Measurements from ENCODE around the gene PSMB2.

Gene PSMB2

DNA sequence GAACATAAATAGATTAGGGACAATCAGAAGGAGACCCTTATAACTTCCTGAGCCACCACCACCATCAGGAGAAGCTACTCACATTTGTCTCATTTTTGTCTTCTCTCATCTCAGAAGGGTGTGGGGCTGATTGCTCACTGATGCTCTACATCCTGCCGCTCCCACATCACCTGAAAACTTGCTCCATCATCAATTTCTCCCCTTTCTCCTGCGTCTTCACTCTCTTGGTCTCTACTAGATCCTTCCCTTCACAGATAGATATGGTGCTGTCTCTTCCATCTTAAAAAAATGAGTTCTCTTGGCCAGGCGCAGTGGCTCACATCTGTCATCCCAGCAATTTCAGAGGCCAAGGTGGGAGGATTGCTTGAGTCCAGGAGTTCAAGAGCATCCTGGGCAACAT lies 38.9 kb upstream of the PSMB2 start:
- TF ChIP-seq, protein P1, sequence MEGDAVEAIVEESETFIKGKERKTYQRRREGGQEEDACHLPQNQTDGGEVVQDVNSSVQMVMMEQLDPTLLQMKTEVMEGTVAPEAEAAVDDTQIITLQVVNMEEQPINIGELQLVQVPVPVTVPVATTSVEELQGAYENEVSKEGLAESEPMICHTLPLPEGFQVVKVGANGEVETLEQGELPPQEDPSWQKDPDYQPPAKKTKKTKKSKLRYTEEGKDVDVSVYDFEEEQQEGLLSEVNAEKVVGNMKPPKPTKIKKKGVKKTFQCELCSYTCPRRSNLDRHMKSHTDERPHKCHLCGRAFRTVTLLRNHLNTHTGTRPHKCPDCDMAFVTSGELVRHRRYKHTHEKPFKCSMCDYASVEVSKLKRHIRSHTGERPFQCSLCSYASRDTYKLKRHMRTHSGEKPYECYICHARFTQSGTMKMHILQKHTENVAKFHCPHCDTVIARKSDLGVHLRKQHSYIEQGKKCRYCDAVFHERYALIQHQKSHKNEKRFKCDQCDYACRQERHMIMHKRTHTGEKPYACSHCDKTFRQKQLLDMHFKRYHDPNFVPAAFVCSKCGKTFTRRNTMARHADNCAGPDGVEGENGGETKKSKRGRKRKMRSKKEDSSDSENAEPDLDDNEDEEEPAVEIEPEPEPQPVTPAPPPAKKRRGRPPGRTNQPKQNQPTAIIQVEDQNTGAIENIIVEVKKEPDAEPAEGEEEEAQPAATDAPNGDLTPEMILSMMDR (IDR thresholded peaks at IDR 0.05; ENCODE audit: poor library complexity, severe bottlenecking), result no peak
- H3K4me3 ChIP-seq (ENCODE audit: severe bottlenecking), result no peak overlapping the region
- DNase-seq (ENCODE audit: low spot score) (no peak), ATAC-seq (ENCODE audit: low read depth) (no peak)
- no peaks in the 10 kb centered on the region for H3K4me1 ChIP-seq (ENCODE audit: insufficient read depth, poor library complexity, severe bottlenecking)
- H3K27ac ChIP-seq (ENCODE audit: poor library complexity, severe bottlenecking), result no peak overlapping the region
- no peaks in the 10 kb centered on the region for H3K9me3 ChIP-seq (ENCODE audit: severe bottlenecking)
- H3K36me3 ChIP-seq (ENCODE audit: low read depth), result no peaks in the 10 kb centered on the region
- H3K27me3 ChIP-seq (ENCODE audit: insufficient read depth, poor library complexity, severe bottlenecking), result peaks cover 7% of the 10 kb centered on the region

DNA sequence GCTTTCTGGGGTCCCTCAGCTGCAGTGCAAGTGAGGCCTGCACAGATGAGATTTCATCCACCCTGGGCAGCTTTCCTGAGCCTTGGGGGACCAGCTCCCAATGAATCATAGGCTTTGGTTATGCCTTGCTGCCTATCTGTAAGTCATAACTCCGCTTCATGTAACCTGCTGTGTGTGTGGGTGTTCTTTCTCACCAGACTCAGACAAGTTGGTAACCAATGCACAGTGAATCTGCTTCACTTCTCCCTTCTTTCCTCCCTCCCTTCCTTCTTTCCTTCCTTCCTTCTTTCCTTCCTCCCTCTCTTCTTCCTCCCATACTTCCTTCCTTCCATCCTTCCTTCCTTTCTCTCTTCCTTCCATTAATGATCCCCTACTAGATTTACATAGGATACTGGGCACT lies 34.4 kb upstream of the PSMB2 start:
- Histone ChIP-seq H3K9me3 (ENCODE audit: severe bottlenecking) (no peaks in the 10 kb centered on the region), H3K27ac (ENCODE audit: poor library complexity, severe bottlenecking) (no peak overlapping the region), H3K4me1 (ENCODE audit: insufficient read depth, poor library complexity, severe bottlenecking) (no peaks in the 10 kb centered on the region), H3K27me3 (ENCODE audit: insufficient read depth, poor library complexity, severe bottlenecking) (no peaks in the 10 kb centered on the region), H3K4me3 (ENCODE audit: severe bottlenecking) (no peak overlapping the region), H3K36me3 (ENCODE audit: low read depth) (no peaks in the 10 kb centered on the region)
- TF ChIP-seq, protein P1 (IDR thresholded peaks at IDR 0.05; ENCODE audit: poor library complexity, severe bottlenecking), result no peak
- ATAC-seq (ENCODE audit: low read depth) (no peak), DNase-seq (ENCODE audit: low spot score) (no peak)

DNA sequence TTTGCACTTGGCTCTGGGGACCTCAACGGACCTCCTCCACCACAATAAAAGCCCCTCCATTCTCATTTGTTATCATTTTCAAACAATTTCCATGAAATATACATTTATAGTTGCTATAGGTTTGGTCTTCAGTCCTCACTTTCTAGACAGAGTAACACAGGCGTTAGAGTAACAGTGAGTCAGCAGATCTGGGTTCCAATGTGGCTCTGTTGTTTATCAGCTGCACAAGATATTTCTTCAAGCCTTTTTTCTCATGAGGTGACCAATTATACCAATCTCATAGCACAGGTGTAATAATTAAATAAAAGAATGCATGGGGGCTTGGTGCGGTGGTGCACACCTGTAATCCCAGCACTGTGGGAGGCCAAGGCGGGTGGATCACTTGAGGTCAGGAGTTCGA lies 32.8 kb upstream of the PSMB2 start:
- no peaks in the 10 kb centered on the region for H3K4me1 ChIP-seq (ENCODE audit: insufficient read depth, poor library complexity, severe bottlenecking)
- TF ChIP-seq, protein P1 (IDR thresholded peaks at IDR 0.05; ENCODE audit: poor library complexity, severe bottlenecking), result no peak
- DNase-seq (ENCODE audit: low spot score) (no peak), ATAC-seq (ENCODE audit: low read depth) (no peak)
- H3K4me3 ChIP-seq (ENCODE audit: severe bottlenecking), result no peak overlapping the region
- H3K27ac ChIP-seq (ENCODE audit: poor library complexity, severe bottlenecking), result no peak overlapping the region
- no peaks in the 10 kb centered on the region for H3K27me3 ChIP-seq (ENCODE audit: insufficient read depth, poor library complexity, severe bottlenecking)
- no peaks in the 10 kb centered on the region for H3K9me3 ChIP-seq (ENCODE audit: severe bottlenecking)
- no peaks in the 10 kb centered on the region for H3K36me3 ChIP-seq (ENCODE audit: low read depth)

DNA sequence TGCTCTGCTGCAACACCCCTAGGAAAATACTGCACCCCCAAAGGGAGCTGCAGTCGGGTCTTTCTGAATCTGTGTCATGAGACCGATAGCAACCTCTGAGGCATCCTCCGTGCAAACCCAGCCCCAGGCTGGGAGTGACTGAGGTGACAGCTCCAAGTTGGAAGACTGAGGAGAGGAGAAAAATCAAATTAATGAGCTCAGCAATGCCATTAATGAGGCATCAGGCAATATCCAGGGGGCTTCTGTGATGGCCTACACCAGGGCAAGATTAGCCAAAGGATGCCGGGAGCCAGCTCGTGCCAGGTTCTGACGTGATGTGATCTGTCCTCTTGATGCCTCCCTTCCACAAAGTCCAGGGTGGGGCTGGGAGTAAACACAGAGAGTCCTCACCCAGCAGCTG lies 30.8 kb upstream of the PSMB2 start:
- H3K4me3 ChIP-seq (ENCODE audit: severe bottlenecking), result no peak overlapping the region
- ATAC-seq (ENCODE audit: low read depth) (no peak), DNase-seq (ENCODE audit: low spot score) (no peak)
- H3K27ac ChIP-seq (ENCODE audit: poor library complexity, severe bottlenecking), result no peak overlapping the region
- H3K4me1 ChIP-seq (ENCODE audit: insufficient read depth, poor library complexity, severe bottlenecking), result no peaks in the 10 kb centered on the region
- TF ChIP-seq, protein P1 (IDR thresholded peaks at IDR 0.05; ENCODE audit: poor library complexity, severe bottlenecking), result no peak
- no peaks in the 10 kb centered on the region for H3K9me3 ChIP-seq (ENCODE audit: severe bottlenecking)
- no peaks in the 10 kb centered on the region for H3K27me3 ChIP-seq (ENCODE audit: insufficient read depth, poor library complexity, severe bottlenecking)
- no peaks in the 10 kb centered on the region for H3K36me3 ChIP-seq (ENCODE audit: low read depth)

DNA sequence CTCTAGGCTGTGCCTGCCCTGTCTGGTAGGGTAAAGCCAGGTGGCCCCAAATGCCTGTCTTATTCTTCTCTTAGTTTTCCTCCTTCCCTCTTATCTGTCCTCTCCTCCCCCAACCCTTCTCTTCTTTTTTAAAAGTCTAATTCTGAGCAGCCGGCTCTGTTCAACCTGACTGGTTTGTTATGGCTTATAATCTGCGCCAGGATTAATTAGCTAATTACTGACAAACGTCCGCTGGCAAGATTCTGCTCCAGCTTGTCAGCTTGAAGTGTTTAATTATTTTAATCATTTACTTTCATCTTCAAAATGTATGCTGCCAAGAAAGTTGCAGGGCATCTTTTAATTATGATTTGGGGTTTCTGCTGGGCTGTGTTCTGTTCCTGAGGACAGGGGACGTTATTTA lies 27.2 kb upstream of the PSMB2 start:
- H3K27me3 ChIP-seq (ENCODE audit: insufficient read depth, poor library complexity, severe bottlenecking), result no peaks in the 10 kb centered on the region
- no peak for DNase-seq (ENCODE audit: low spot score)

More for the DNA sequence above, 27.2 kb upstream of the PSMB2 start:
- Histone ChIP-seq H3K9me3 (ENCODE audit: severe bottlenecking) (no peaks in the 10 kb centered on the region), H3K4me1 (ENCODE audit: insufficient read depth, poor library complexity, severe bottlenecking) (no peaks in the 10 kb centered on the region), H3K36me3 (ENCODE audit: low read depth) (no peaks in the 10 kb centered on the region), H3K27ac (ENCODE audit: poor library complexity, severe bottlenecking) (no peak overlapping the region), H3K4me3 (ENCODE audit: severe bottlenecking) (no peak overlapping the region)
- ATAC-seq (ENCODE audit: low read depth), result no peak
- TF ChIP-seq, protein P1 (IDR thresholded peaks at IDR 0.05; ENCODE audit: poor library complexity, severe bottlenecking), result no peak
